A673 (cell line): ENCODE results near the gene TSPAN14. TPM values are rescaled to one million over a fixed set of nuclear protein-coding genes. Genes with fewer than 3 reads are reported as not detected.

Experiments
- BruUV-seq: library from RNA; stranded (reverse); fragments of 400-500 nt; replicated peaks from 2 replicates; lab custom pipeline; 2021; lab: Mats Ljungman, UMichigan
- CTCF ChIA-PET: fragments of 300-600 bp; sonication (Branson Sonifier 250); formaldehyde crosslinking; loops from one replicate; lab custom pipeline; 2022; ENCODE audit warnings: antibody characterized with exemption; lab: Charles Lee
- POLR2A ChIA-PET: fragments of 300-600 bp; sonication (Branson Sonifier 250); formaldehyde crosslinking; loops from one replicate; lab custom pipeline; 2022; ENCODE audit warnings: antibody characterized with exemption; ENCODE audit not compliant: low non-redundant PET; lab: Charles Lee
- DNase-seq: peaks from one replicate; pipeline ENCODE4 v3.0.0-alpha.2; 2015; ENCODE audit warnings: low spot score
- H3K27ac ChIP-seq: fragments of 200-600 bp; sonication (generic); 2 replicates; pipeline ENCODE4 v1.5.1; 2016; ENCODE audit warnings: mixed run types, low read depth, mild to moderate bottlenecking, mixed read lengths, antibody characterized with exemption, low read length; ENCODE audit not compliant: poor library complexity, severe bottlenecking
- H3K27me3 ChIP-seq: fragments of 200-600 bp; sonication (generic); replicated peaks from 2 replicates; pipeline ENCODE4 v1.6.1; 2017; ENCODE audit warnings: mixed run types, low read depth, mild to moderate bottlenecking, mixed read lengths, antibody characterized with exemption, low read length; ENCODE audit not compliant: insufficient read depth, poor library complexity
- H3K36me3 ChIP-seq: fragments of 200-600 bp; sonication (generic); 2 replicates; pipeline ENCODE4 v1.6.1; 2016; ENCODE audit warnings: mixed run types, mild to moderate bottlenecking, mixed read lengths, antibody characterized with exemption, low read length; ENCODE audit not compliant: insufficient read depth, poor library complexity, severe bottlenecking
- H3K4me1 ChIP-seq: fragments of 200-600 bp; sonication (generic); 2 replicates; pipeline ENCODE4 v1.6.1; 2017; ENCODE audit warnings: mixed run types, mild to moderate bottlenecking, mixed read lengths, antibody characterized with exemption, low read length; ENCODE audit not compliant: insufficient read depth, poor library complexity, severe bottlenecking
- H3K4me3 ChIP-seq: fragments of 200-600 bp; sonication (generic); 2 replicates; pipeline ENCODE4 v1.5.1; 2016; ENCODE audit warnings: low read depth, mixed run types, mild to moderate bottlenecking, mixed read lengths, low read length; ENCODE audit not compliant: poor library complexity, severe bottlenecking
- H3K9me3 ChIP-seq: fragments of 200-600 bp; sonication (generic); 2 replicates; pipeline ENCODE4 v1.6.1; 2016; ENCODE audit warnings: mixed run types, low read depth, mild to moderate bottlenecking, mixed read lengths, antibody characterized with exemption, low read length; ENCODE audit not compliant: poor library complexity, severe bottlenecking
- EZH2 ChIP-seq: fragments of 200-600 bp; sonication (generic); IDR thresholded peaks from 2 replicates; pipeline ENCODE4 v1.6.1; 2017; ENCODE audit warnings: borderline replicate concordance, low read depth, mild to moderate bottlenecking, mixed read lengths, antibody characterized with exemption, low read length; ENCODE audit not compliant: poor library complexity, severe bottlenecking
- intact Hi-C: fragments of 100-400 bp; cut with micrococcal nuclease; formaldehyde crosslinking; loops from one replicate; pipeline ENCODE4 v1.10.0; 2022; ENCODE audit not compliant: unreplicated experiment
- total RNA-seq: library from RNA; stranded (reverse); gene quantifications from 2 replicates; pipeline ENCODE4 v1.2.3, GENCODE V29; 2021
- TF ChIP-seq, protein P1 (sequence below): fragments of 300-800, 200-600 bp; sonication (generic); conservative IDR thresholded peaks from 2 replicates; pipeline ENCODE4 v1.5.1; 2017; ENCODE audit warnings: low read depth, mild to moderate bottlenecking, antibody characterized with exemption, low read length, moderate library complexity, mixed read lengths

Gene TSPAN14
- total RNA-seq, 1 experiment from 2014 or later = 50.4 TPM

DNA sequence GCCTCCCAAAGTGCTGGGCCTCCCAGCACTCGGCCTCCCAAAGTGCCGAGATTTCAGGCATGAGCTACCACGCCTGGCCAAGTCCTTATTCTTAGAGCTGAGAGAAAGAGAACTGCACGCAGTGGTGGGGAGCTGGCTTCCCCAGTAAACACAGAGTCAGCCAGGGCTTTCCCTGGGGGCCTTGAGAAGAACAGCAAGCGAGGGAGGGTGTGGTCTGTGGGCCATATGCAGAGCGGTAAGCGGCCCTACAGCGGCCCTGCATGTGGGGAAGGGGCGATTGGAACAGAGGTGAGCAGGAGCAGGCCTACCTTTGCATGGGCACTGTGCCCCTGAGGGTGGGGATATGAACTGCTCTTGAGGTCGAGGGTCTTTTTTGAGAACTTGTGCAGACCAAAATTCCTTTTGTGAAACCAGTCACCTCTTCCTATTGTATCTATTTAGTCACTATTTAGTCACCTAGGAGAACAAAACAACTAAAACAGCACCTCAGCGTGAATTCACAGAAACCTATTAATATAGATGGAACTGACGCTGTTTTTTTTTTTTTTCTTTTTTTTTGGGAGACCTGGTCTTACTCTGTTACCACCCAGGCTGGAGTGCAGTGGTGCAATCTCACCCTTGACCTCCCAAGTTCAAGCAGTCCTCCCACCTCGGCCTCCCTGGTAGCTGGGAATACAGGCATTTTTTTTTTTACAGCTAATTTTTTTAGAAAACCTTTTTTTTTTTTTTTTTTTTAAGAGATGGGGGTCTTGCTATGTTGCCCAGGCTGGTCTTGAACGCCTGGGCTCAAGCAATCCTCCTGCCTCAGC is 46.7 kb downstream of the TSPAN14 start:
- Histone ChIP-seq H3K27me3 (no peaks in the 10 kb centered on the region), H3K4me3 (no peak overlapping the region), H3K36me3 (no peaks in the 10 kb centered on the region), H3K27ac (no peak overlapping the region), H3K4me1 (peaks cover 16% of the 10 kb centered on the region), H3K9me3 (peaks cover 4% of the 10 kb centered on the region)
- POLR2A ChIA-PET = no interaction called here
- intact Hi-C loops = no loop called here
- CTCF ChIA-PET = no interaction called here
- no peak for DNase-seq
- TF ChIP-seq EZH2 = no peak
- TF ChIP-seq, protein P1, sequence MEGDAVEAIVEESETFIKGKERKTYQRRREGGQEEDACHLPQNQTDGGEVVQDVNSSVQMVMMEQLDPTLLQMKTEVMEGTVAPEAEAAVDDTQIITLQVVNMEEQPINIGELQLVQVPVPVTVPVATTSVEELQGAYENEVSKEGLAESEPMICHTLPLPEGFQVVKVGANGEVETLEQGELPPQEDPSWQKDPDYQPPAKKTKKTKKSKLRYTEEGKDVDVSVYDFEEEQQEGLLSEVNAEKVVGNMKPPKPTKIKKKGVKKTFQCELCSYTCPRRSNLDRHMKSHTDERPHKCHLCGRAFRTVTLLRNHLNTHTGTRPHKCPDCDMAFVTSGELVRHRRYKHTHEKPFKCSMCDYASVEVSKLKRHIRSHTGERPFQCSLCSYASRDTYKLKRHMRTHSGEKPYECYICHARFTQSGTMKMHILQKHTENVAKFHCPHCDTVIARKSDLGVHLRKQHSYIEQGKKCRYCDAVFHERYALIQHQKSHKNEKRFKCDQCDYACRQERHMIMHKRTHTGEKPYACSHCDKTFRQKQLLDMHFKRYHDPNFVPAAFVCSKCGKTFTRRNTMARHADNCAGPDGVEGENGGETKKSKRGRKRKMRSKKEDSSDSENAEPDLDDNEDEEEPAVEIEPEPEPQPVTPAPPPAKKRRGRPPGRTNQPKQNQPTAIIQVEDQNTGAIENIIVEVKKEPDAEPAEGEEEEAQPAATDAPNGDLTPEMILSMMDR = no peak
- BruUV-seq = no TSS peak

DNA sequence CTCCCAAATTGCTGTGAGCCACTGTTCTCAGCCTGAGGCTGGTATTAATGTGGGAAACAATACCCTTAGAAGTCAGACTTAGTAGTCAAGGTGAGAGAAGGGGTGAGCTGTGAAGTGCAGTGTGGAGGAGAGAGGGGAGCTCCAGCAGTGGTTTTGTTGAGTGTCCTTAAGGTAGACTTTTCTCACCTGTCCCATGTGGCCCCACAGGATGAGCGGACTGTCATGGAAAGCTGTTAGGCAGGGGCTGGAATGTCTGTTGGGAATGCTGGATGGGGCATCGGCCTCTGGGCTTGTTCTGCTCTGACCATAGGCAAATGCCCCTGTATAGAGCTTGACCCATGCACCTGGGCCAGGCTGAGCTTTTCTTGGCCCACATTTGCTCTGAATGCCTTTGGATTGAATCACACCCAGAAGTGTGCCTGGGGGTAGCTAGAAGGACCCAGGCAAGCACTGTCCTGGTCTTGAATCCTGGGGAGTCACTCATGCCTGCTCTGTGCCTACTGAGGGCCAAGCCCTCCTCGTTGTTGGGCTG is 47.3 kb downstream of the TSPAN14 start:
- POLR2A ChIA-PET = no interaction called here
- intact Hi-C loops = no loop called here

GRCh38 chr10:80501913-80502521 is 47.9 kb downstream of the TSPAN14 start:
- Histone ChIP-seq H3K36me3 (no peaks in the 10 kb centered on the region), H3K27me3 (no peaks in the 10 kb centered on the region), H3K9me3 (no peaks in the 10 kb centered on the region), H3K4me1 (peaks cover 16% of the 10 kb centered on the region), H3K4me3 (no peak overlapping the region), H3K27ac (no peak overlapping the region)
- intact Hi-C loops = no loop called here
- no TSS peak for BruUV-seq
- ChIA-PET CTCF (no interaction called here), POLR2A (no interaction called here)
- no peak for DNase-seq
- TF ChIP-seq, protein P1 = no peak
- TF ChIP-seq EZH2 = no peak

More for the DNA sequence above, 47.3 kb downstream of the TSPAN14 start:
- Histone ChIP-seq H3K4me3 (no peak overlapping the region), H3K4me1 (peaks cover 16% of the 10 kb centered on the region), H3K27me3 (no peaks in the 10 kb centered on the region), H3K9me3 (peaks cover under 1% of the 10 kb centered on the region), H3K27ac (no peak overlapping the region), H3K36me3 (no peaks in the 10 kb centered on the region)
- TF ChIP-seq, protein P1 = no peak
- no peak for TF ChIP-seq EZH2
- no TSS peak for BruUV-seq
- CTCF ChIA-PET = no interaction called here
- no peak for DNase-seq
